CD14-positive monocyte (primary cell): ENCODE data around the gene SEC61B. TPM values are rescaled to one million over a fixed set of nuclear protein-coding genes. Genes with fewer than 3 reads are reported as not detected.

ENCODE experiments used
- DNase-seq, 3 donors: peaks; one replicate each; pipeline ENCODE4 v3.0.0-alpha.2; 2011 to 2022
- H2AFZ ChIP-seq: 2 replicates; pipeline ENCODE4 v1.6.0; 2012; ENCODE audit warnings: mild to moderate bottlenecking, low read depth, low read length, inconsistent platforms; ENCODE audit not compliant: insufficient read depth, poor library complexity, severe bottlenecking
- H3K27ac ChIP-seq, 2 donors: 1 replicate in 1 of 2; 2 replicates in 1 of 2; pipeline ENCODE4 v1.5.1; 2012 to 2013; ENCODE audit warnings: low read length in 2 of 2, control low read depth in 1 of 2, inconsistent platforms in 1 of 2, low read depth in 1 of 2, mild to moderate bottlenecking in 1 of 2
- H3K27me3 ChIP-seq, 2 donors: one replicate each; pipeline versions ENCODE4 v1.6.0 to v1.6.1; 2011 to 2013; ENCODE audit warnings: low read length in 2 of 2; ENCODE audit not compliant: control insufficient read depth in 2 of 2, insufficient read depth in 2 of 2
- H3K36me3 ChIP-seq, 2 donors: replicated peaks in 1 of 2; 1 replicate in 1 of 2; 2 replicates in 1 of 2; pipeline versions ENCODE4 v1.5.1 to v1.6.1; 2012 to 2013; ENCODE audit warnings: low read length in 2 of 2, control low read depth in 1 of 2, inconsistent platforms in 1 of 2, mild to moderate bottlenecking in 1 of 2; ENCODE audit not compliant: insufficient read depth in 2 of 2, control insufficient read depth in 1 of 2
- H3K4me1 ChIP-seq, 2 donors: 1 replicate in 1 of 2; 2 replicates in 1 of 2; pipeline versions ENCODE4 v1.5.1 to v1.6.1; 2012 to 2013; ENCODE audit warnings: low read length in 2 of 2, control low read depth in 1 of 2, inconsistent platforms in 1 of 2, mild to moderate bottlenecking in 1 of 2, moderate library complexity in 1 of 2; ENCODE audit not compliant: insufficient read depth in 2 of 2, control insufficient read depth in 1 of 2
- H3K4me2 ChIP-seq: replicated peaks from 2 replicates; pipeline ENCODE3; 2012; ENCODE audit warnings: low read length, moderate library complexity, mild to moderate bottlenecking; ENCODE audit not compliant: poor library complexity, severe bottlenecking; ENCODE audit errors: extremely low read depth
- H3K4me3 ChIP-seq, 3 experiments: fragments of 200-600 bp in 1 of 3; sonication (generic) in 1 of 3; replicated peaks in 1 of 3; 1 replicate in 2 of 3; 2 replicates in 1 of 3; pipeline ENCODE4 v1.5.1; 2011 to 2013; ENCODE audit warnings: low read length in 3 of 3, mild to moderate bottlenecking in 3 of 3, control low read depth in 2 of 3, low read depth in 2 of 3, inconsistent platforms in 1 of 3, moderate library complexity in 1 of 3
- H3K79me2 ChIP-seq: 2 replicates; pipeline ENCODE4 v1.6.0; 2012; ENCODE audit warnings: mild to moderate bottlenecking, control low read depth, inconsistent platforms, low read length, moderate library complexity; ENCODE audit not compliant: insufficient read depth
- H3K9ac ChIP-seq: 2 replicates; pipeline ENCODE4 v1.6.0; 2017; ENCODE audit warnings: low read length, mild to moderate bottlenecking; ENCODE audit not compliant: insufficient read depth, poor library complexity, severe bottlenecking
- H3K9me3 ChIP-seq, 2 donors: replicated peaks in 1 of 2; 1 replicate in 1 of 2; 2 replicates in 1 of 2; pipeline versions ENCODE4 v1.5.1 to v1.6.1; 2012 to 2013; ENCODE audit warnings: low read length in 2 of 2, control low read depth in 1 of 2; ENCODE audit not compliant: control insufficient read depth in 1 of 2, insufficient read depth in 1 of 2
- H4K20me1 ChIP-seq: 2 replicates; pipeline ENCODE4 v1.6.0; 2012; ENCODE audit warnings: mild to moderate bottlenecking, low read length, control low read depth, moderate library complexity; ENCODE audit not compliant: insufficient read depth
- H3K27ac Mint-ChIP-seq, 7 donors: one replicate each; pipeline ENCODE4 v1.8.0; 2020; ENCODE audit warnings: mild to moderate bottlenecking in 7 of 7, mixed read lengths in 7 of 7, moderate library complexity in 6 of 7, inconsistent platforms in 2 of 7
- H3K27me3 Mint-ChIP-seq, 3 donors: one replicate each; pipeline ENCODE4 v1.8.0; 2021 to 2022; ENCODE audit warnings: low read depth in 3 of 3, mild to moderate bottlenecking in 3 of 3, mixed read lengths in 3 of 3, moderate library complexity in 3 of 3, inconsistent platforms in 1 of 3
- H3K36me3 Mint-ChIP-seq, 2 donors: one replicate each; pipeline ENCODE4 v1.8.0; 2020; ENCODE audit warnings: mixed read lengths in 2 of 2, inconsistent platforms in 1 of 2, mild to moderate bottlenecking in 1 of 2
- H3K4me1 Mint-ChIP-seq: one replicate; pipeline ENCODE4 v1.8.0; 2020; ENCODE audit warnings: mild to moderate bottlenecking, mixed read lengths
- H3K4me3 Mint-ChIP-seq, 2 donors: one replicate each; pipeline ENCODE4 v1.8.0; 2020; ENCODE audit warnings: mild to moderate bottlenecking in 2 of 2, mixed read lengths in 2 of 2, moderate library complexity in 1 of 2
- H3K9me3 Mint-ChIP-seq, 7 donors: one replicate each; pipeline ENCODE4 v1.8.0; 2020 to 2022; ENCODE audit warnings: mixed read lengths in 7 of 7, mild to moderate bottlenecking in 6 of 7, moderate library complexity in 6 of 7, inconsistent platforms in 2 of 7
- CTCF ChIP-seq: fragments of 200-600 bp; IDR thresholded peaks from one replicate; pipeline ENCODE4 v1.8.0; 2022; ENCODE audit warnings: antibody characterized with exemption, mild to moderate bottlenecking
- WGBS: methylation state at CpG from one replicate; pipeline ENCODE4 v1.1.5; 2013; ENCODE audit warnings: missing lambda C conversion rate; ENCODE audit not compliant: insufficient coverage; 5-methylcytosine and 5-hydroxymethylcytosine counted together
- intact Hi-C, 2 donors: fragments of 100-400 bp; cut with micrococcal nuclease; formaldehyde crosslinking; loops; one replicate each; pipeline versions ENCODE4 v1.15.0 to v1.15.1; 2023
- polyA plus RNA-seq, 3 donors: library from polyadenylated mRNA; depleted of rRNA in 1 of 3; unstranded in 2 of 3; stranded (reverse) in 1 of 3; fragments of 300-500 nt in 2 of 3; fragments of >200 nt in 1 of 3; fragmentation: Illumina TruSeq in 2 of 3; gene quantifications; 1 replicate in 2 of 3; 2 replicates in 1 of 3; pipeline ENCODE4 v1.2.3, GENCODE V29; 2012 to 2021

Gene SEC61B
- polyA plus RNA-seq, 3 donors, result 117 to 443 (median 421) TPM

GRCh38 chr9:99199938-99200539 lies 22.0 kb upstream of the SEC61B start:
- intact Hi-C loops, result loop anchor here in 1 of 2 donors (10.0 kb wide), 1 partner anchor 45 kb away; no protein-coding TSS in a partner anchor
- Histone ChIP-seq H3K4me2 (no peak overlapping the region), H3K27me3 (no peaks in the 10 kb centered on the region), H4K20me1 (no peaks in the 10 kb centered on the region), H2AFZ (no peak overlapping the region), H3K9me3 (no peaks in the 10 kb centered on the region), H3K9ac (no peak overlapping the region), H3K27ac (no peak overlapping the region), H3K79me2 (no peaks in the 10 kb centered on the region), H3K4me1 (no peaks in the 10 kb centered on the region), H3K36me3 (no peaks in the 10 kb centered on the region), H3K4me3 (no peak overlapping the region)
- Mint-ChIP-seq H3K27me3 (peaks cover 0 to 7% (median 3%) of the 10 kb centered on the region in 3 donors), H3K27ac (peak overlapping the region in 2 of 7 donors; percentile 0 to 17), H3K4me1 (peaks cover 5% of the 10 kb centered on the region), H3K4me3 (no peak overlapping the region), H3K36me3 (no peaks in the 10 kb centered on the region), H3K9me3 (peaks cover 0 to 4% (median 0%) of the 10 kb centered on the region in 7 donors)
- 92% methylated on average over 7 of the region's 8 CpGs for WGBS
- TF ChIP-seq CTCF, result no peak
- DNase-seq, result no peak

DNA sequence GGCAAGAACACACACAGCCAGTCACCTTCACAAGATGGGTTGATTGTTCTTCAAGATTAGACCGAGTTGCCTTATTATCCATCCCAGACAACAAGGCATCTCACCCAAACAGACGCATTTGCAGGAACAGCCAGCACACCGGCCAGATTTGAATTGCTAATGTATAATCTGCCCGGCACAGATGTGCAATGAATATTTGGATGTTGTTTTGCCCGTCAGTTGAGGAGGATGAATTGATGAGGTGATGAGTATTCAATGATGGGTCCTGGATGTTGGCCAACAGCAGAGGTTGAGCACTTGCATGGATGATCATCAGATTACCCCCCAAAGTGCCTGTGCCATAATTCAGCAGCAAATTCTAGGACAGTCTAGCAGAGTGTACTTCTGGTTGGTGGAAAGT lies 20.5 kb upstream of the SEC61B start:
- Histone ChIP-seq H3K9me3 (no peaks in the 10 kb centered on the region), H3K9ac (no peak overlapping the region), H3K4me2 (no peak overlapping the region), H3K27ac (no peak overlapping the region), H3K4me3 (no peak overlapping the region), H3K36me3 (no peaks in the 10 kb centered on the region), H3K79me2 (no peaks in the 10 kb centered on the region), H3K4me1 (no peaks in the 10 kb centered on the region), H4K20me1 (no peaks in the 10 kb centered on the region), H3K27me3 (no peaks in the 10 kb centered on the region), H2AFZ (no peak overlapping the region)
- Mint-ChIP-seq H3K4me3 (no peak overlapping the region), H3K27ac (no peak overlapping the region), H3K9me3 (peaks cover 0 to 4% (median 0%) of the 10 kb centered on the region in 7 donors), H3K4me1 (peaks cover 5% of the 10 kb centered on the region), H3K27me3 (peaks cover 0 to 6% (median 3%) of the 10 kb centered on the region in 3 donors), H3K36me3 (no peaks in the 10 kb centered on the region)
- 100% methylated on average over 2 of the region's 5 CpGs for WGBS
- intact Hi-C loops, result no loop called here
- no peak for DNase-seq
- no peak for TF ChIP-seq CTCF
